ENCODE measurements around the gene LMBR1L. TPM values are rescaled to one million over a fixed set of nuclear protein-coding genes. Genes with fewer than 3 reads are reported as not detected.

LMBR1L gene
- total and polyA plus RNA-seq, 11 donors = 10.4 to 43.5 (median 26.6) TPM

GRCh38 chr12:49111206-49111605, 559 bp upstream of the LMBR1L start:
- no peak for ATAC-seq
- Histone ChIP-seq H3K4me3 (peak overlapping the region in 10 of 12 donors; percentile 71 to 100 (median 96)), H3K36me3 (peaks cover 0 to 10% (median 5%) of the 10 kb centered on the region in 9 donors), H3K27me3 (no peaks in the 10 kb centered on the region), H3K9me3 (no peaks in the 10 kb centered on the region), H3K27ac (peak overlapping the region; percentile 94 to 100 (median 99)), H3K4me1 (peaks cover 0 to 44% (median 37%) of the 10 kb centered on the region in 12 donors)
- no peak for TF ChIP-seq POLR2A (IDR thresholded peaks at IDR 0.05)
- TF ChIP-seq, protein P1, sequence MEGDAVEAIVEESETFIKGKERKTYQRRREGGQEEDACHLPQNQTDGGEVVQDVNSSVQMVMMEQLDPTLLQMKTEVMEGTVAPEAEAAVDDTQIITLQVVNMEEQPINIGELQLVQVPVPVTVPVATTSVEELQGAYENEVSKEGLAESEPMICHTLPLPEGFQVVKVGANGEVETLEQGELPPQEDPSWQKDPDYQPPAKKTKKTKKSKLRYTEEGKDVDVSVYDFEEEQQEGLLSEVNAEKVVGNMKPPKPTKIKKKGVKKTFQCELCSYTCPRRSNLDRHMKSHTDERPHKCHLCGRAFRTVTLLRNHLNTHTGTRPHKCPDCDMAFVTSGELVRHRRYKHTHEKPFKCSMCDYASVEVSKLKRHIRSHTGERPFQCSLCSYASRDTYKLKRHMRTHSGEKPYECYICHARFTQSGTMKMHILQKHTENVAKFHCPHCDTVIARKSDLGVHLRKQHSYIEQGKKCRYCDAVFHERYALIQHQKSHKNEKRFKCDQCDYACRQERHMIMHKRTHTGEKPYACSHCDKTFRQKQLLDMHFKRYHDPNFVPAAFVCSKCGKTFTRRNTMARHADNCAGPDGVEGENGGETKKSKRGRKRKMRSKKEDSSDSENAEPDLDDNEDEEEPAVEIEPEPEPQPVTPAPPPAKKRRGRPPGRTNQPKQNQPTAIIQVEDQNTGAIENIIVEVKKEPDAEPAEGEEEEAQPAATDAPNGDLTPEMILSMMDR (IDR thresholded peaks at IDR 0.05) = no peak
- DNase-seq = no peak
- intact Hi-C loops (cut with DNase I) = loop anchor here in 1 of 10 donors (2.0 kb wide), 1 partner anchor 20 kb away; the partner anchor contains the start of gene TUBA1B
- 55 to 67% (median 58%) methylated on average over 6 of the region's 6 CpGs for WGBS, 4 donors

- H3K9me3 ChIP-seq = no peaks in the 10 kb centered on the region
- peak; percentile 7 to 43 (median 18) for ATAC-seq
- H3K27ac ChIP-seq = peak overlapping the region; percentile 94 to 100 (median 99)
- peak overlapping the region; percentile 71 to 100 (median 96) for H3K4me3 ChIP-seq
- 3 to 8% (median 4%) methylated on average over 13 to 33 of the region's 33 CpGs for whole genome bisulfite sequencing, 4 donors
- no peaks in the 10 kb centered on the region for H3K27me3 ChIP-seq
- peaks cover 0 to 19% (median 9%) of the 10 kb centered on the region in 9 donors for H3K36me3 ChIP-seq
- H3K4me1 ChIP-seq = peaks cover 3 to 57% (median 50%) of the 10 kb centered on the region in 12 donors
- TF ChIP-seq, protein P1 (IDR thresholded peaks at IDR 0.05) = no peak
- DNase-seq = peak in 3 of 5 donors; percentile 38 to 59 (median 49)
- intact Hi-C loops (cut with DNase I) = loop anchor here in 2 of 10 donors (1.0 to 2.0 kb wide), 2 partner anchors 20 to 21 kb away; partner anchors contain the start of gene TUBA1B (in 1 of the 2)
Observed at GRCh38 chr12:49109641-49110463, 795 bp downstream of the LMBR1L start.

DNA sequence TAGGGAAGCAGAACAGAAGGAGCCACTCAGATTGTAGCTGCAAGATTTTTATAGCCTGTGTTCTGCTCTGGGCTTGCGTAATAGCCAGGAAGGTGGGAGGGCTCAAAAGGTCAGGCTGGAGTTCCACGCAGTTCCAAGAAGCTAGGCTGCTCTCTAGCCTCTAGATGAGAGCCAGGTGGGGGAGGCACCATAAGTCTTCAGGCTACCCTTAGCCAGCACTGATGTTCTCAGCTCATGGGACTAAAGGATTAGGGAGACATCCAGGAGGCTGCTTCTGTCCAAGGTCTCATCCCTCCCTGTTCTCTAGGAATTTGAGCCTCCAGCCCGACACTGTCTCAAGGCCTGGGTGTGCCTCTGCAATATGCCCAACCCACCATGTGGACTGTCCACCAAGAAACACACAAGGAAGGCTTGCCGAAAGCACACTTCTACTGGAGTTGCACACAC, 1.7 kb downstream of the LMBR1L start:
- TF ChIP-seq, protein P1 (IDR thresholded peaks at IDR 0.05) = no peak
- TF ChIP-seq POLR2A (IDR thresholded peaks at IDR 0.05) = peak in 1 of 2 donors; percentile 19
- Histone ChIP-seq H3K9me3 (no peaks in the 10 kb centered on the region), H3K4me1 (peaks cover 3 to 66% (median 59%) of the 10 kb centered on the region in 12 donors), H3K27ac (peak overlapping the region; percentile 94 to 100 (median 99)), H3K4me3 (peak overlapping the region in 11 of 12 donors; percentile 71 to 100 (median 98)), H3K36me3 (peaks cover 0 to 28% (median 17%) of the 10 kb centered on the region in 9 donors), H3K27me3 (no peaks in the 10 kb centered on the region)
- DNase-seq = peak in 4 of 5 donors; percentile 64 to 82 (median 68)
- peak; percentile 36 to 74 (median 64) for ATAC-seq
- 0 to 11% (median 2%) methylated on average over 3 to 4 of the region's 4 CpGs for WGBS, 4 donors
- intact Hi-C loops (cut with DNase I) = no loop called here
